T-helper 2 cell (primary cell): ENCODE measurements around the gene IL6R.
A peak's percentile ranks its signal among the peaks of the same experiment; 100 is the strongest.

Source experiments
- DNase-seq, 5 experiments: peaks; one replicate each; pipeline versions ENCODE4 v3.0.0 to v3.0.0-alpha.2; 2012 to 2022

The IL6R gene

GRCh38 chr1:154427173-154428139 is 22.3 kb downstream of the IL6R start:
- no peak for DNase-seq

- DNase-seq: no peak
Measured at GRCh38 chr1:154429118-154429517, 24.0 kb downstream of the IL6R start.

GRCh38 chr1:154429841-154430611 is 24.9 kb downstream of the IL6R start:
- no peak for DNase-seq

- no peak for DNase-seq
Measured at GRCh38 chr1:154430903-154431302, 25.8 kb downstream of the IL6R start.

- DNase-seq: peak in 2 of 5 experiments; percentile 47 to 50
Measured at GRCh38 chr1:154431586-154432373, 26.6 kb downstream of the IL6R start.

- DNase-seq: peak in 1 of 5 experiments; percentile 21
Measured at GRCh38 chr1:154433161-154433764, 28.1 kb downstream of the IL6R start.

- no peak for DNase-seq
Measured at GRCh38 chr1:154434346-154435085, 29.4 kb downstream of the IL6R start.

GRCh38 chr1:154435599-154436200 is 30.6 kb downstream of the IL6R start:
- no peak for DNase-seq

GRCh38 chr1:154436433-154436832 is 31.3 kb downstream of the IL6R start:
- no peak for DNase-seq

- DNase-seq: no peak
Measured at GRCh38 chr1:154440036-154440804, 35.1 kb downstream of the IL6R start.

- DNase-seq: no peak
Measured at GRCh38 chr1:154441241-154441888, 36.2 kb downstream of the IL6R start.

GRCh38 chr1:154442006-154442740 is 37.0 kb downstream of the IL6R start:
- no peak for DNase-seq

- DNase-seq: no peak
Measured at GRCh38 chr1:154443274-154444013, 38.3 kb downstream of the IL6R start.

- peak in 2 of 5 experiments; percentile 17 to 83 for DNase-seq
Measured at GRCh38 chr1:154445040-154445472, 39.9 kb downstream of the IL6R start.

GRCh38 chr1:154446292-154446691 is 41.1 kb downstream of the IL6R start:
- DNase-seq: no peak

- no peak for DNase-seq
Measured at GRCh38 chr1:154446789-154447188, 41.6 kb downstream of the IL6R start.

- DNase-seq: peak in 1 of 5 experiments; percentile 45
Measured at GRCh38 chr1:154448331-154448811, 43.2 kb downstream of the IL6R start.

- no peak for DNase-seq
Measured at GRCh38 chr1:154453161-154453560, 48.0 kb downstream of the IL6R start.
